K562 treated with DMSO at 1 percent for 24 hours (cell line): ENCODE data around the gene GAPT. TPM values are rescaled to one million over a fixed set of nuclear protein-coding genes. Genes with fewer than 3 reads are reported as not detected.

ENCODE experiments used
- total RNA-seq: library from RNA; unstranded; fragments of 300-600 nt; gene quantifications from 2 replicates; pipeline ENCODE4 v1.2.3, GENCODE V29; 2022; ENCODE audit warnings: low read depth; ENCODE audit not compliant: insufficient read depth

Gene GAPT
- total RNA-seq, result not detected in 2 replicates

DNA sequence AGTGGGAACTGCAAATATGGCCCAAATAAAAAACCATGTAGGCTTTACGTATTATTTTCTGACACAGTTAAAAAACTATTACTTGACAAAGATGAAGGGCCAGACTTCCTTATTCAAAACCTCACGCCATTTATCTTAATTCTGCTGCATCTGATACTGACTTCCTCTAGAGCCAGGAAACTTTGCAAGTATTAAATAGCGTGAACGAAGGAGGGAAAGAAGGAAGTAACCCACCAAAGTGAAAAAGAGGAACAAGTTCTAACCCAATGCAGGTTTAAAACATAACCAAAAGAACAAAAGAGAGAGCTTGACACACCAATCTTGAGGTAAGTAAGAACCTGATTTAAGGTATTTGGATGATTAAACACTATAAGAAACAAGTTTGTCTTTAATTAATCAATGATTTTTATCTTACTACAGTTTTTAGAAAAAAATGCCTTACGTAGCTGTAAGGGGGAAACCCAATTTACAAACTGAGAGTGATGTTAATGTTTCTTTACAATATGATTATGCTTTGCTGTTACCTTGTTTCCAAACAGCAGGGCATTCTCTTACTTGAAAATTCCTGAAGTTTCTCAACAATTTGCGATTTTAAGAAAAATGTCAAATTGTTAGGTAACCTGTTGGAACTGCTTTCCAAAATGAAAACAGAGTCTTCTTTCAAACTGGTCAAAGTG lies at the start of gene GAPT:
Gene GAPT (plus strand): TSS at position 220 of the 677 bp plus-strand sequence. CDS start 3,102 bp downstream, outside the sequence.

DNA sequence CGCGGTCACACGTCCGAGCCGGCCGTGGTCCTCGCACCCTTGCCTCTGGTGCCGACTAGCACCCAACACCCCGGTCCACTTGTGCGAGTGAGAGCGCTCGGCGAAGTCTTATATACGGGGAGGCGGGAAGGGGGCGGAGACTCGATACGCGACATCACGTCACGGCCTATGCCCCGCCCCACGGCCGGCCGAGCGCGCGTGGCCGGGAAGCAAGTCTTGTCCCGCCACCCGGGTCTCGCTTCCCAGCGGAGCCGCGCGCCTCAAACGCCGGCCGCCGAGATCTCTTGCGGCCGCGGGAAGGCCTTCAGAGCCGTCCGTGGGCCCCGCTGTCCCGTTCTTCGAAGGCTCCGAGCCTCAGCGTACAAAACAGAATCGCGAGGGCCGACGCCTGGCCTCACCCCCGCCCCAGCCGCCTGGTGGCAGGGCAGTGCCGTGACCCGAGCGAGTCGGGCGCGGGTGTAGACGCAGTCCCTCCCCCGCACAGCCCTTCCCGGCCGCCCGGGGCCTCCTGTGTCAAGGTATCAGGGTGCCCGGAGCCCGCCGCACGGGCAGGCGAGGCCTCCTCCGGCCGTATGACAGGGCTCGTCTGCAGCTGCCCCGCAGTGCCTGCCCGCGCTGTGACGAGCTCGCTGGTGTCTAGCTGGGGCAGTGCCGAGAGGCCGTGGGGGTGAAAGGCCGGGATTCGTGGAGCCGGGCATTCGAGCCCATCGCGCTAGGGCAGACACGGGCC lies 31.1 kb upstream of the GAPT start, which contains the start of gene PLK2:
Gene PLK2 (minus strand): TSS at position 85 of the 730 bp plus-strand sequence. CDS start 127 bp downstream, outside the sequence.

Other genes with a start within 250 kb of the GAPT start
- not detected in 2 replicates for gene PLK2, start 31.3 kb upstream of the GAPT start, total RNA-seq
- gene RAB3C, start 91.6 kb downstream of the GAPT start, total RNA-seq, result not detected in 2 replicates